Cortex of kidney (tissue), 1 donor: ENCODE measurements around the gene GABRG3.

Source experiments
- DNase-seq: peaks from one replicate; lab custom pipeline; 2025; lab: John Stamatoyannopoulos, UW

Gene GABRG3

GRCh38 chr15:27101982-27102381, 131.0 kb downstream of the GABRG3 start:
- no peak for DNase-seq

- DNase-seq, result no peak
Measured at GRCh38 chr15:27111323-27111722, 140.3 kb downstream of the GABRG3 start.

DNA sequence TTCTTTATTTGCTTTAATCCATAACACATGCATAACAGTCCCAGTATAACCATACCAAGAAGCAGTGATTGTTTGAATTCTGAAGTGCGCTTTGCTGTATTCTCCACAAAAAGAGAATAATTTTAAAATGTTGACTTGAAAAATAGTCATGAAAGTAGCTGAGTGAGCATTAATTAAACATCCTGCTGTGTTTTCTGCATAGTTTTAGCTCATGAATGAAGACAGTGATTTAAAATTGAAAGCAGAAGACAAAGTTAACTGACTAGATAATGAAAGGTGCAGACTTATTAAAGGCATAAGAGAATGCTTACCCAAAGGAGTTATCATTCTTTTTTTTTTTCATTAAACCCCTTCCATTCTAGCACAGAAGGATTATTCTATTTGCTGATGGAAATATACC, 143.5 kb downstream of the GABRG3 start:
- no peak for DNase-seq

GRCh38 chr15:27119695-27120266, 148.8 kb downstream of the GABRG3 start:
- no peak for DNase-seq

DNA sequence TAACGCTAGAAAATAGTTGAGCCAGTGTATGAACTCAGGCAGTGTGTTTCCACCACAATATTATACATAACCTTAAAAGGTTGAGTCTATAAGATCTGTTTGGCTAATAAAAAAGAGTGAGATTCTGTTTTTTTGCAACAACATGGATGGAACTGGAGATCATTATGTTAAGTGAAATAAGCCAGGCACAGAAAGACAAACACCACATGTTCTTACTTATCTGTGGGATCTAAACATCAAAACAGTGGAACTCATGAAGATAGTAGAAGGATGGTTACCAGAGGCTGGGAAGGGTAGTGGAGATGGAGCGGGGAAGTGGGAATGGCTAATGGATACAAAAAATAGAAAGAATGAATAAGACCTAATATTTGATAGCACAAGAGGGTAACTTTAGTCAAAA, 150.7 kb downstream of the GABRG3 start:
- no peak for DNase-seq

DNA sequence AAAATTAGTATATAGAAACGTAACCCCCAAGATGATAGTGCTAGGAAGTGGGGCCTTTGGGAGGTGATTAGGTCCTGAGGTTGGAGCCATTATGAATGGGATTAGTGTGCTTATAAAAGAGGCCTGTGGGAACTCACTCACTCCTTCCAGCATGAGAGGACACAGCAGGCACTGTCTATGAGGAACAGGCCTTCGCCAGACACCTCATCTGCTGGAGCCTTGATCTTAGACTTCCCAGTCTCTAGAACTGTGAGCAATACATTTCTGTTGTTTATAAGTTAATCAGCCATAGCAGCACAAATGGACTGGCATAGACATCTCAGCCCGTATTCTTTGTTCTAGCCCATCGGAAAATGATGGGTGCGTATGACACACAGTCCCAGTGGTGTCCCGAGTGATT, 152.3 kb downstream of the GABRG3 start:
- no peak for DNase-seq

DNA sequence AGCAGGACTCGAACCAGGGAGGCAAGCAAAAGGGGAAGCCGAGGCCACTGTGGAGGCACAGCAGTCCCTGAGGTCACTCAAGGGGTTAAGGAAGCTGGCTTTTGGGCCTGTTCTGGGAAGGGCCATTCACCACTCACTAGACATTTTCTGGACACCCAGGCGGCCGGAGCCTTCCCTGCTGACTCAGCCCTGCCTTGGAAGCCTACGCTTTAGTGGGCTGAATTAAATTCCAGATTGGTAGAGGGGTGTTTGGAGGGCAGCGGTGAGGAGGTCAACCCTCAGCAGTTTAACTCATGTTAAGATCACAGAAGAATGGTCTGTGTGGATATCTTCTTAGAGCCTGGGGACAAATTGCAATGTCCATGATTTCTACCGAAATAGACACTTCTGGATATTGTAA, 152.8 kb downstream of the GABRG3 start:
- no peak for DNase-seq

DNA sequence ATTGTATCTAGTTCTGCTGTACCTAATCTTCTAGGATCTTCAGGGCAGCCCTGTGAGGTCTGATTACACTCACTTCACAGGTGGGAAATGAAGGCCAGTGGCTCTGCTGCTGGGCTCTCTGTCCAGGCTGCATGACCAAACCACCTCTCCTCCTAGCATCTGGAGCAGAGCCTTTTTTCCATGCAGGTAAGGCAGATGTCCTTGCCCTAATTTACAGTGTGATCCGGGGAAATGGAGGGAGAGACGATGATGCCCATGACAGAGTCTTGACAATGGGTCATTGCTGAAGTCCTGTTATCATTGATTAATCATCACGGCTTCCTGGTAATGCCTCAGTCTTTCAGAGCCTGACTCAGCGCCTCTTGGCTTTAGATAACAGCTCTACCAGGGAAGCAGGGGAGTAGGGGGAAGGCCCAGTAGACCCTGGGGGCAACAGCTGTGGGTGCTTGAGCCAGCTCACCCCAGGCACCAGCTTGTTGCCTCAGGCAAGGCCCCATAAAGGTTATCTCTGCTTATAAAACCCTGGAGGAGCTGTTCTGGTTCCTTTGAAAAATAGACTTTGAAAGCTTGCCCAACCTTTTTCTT, 153.4 kb downstream of the GABRG3 start:
- DNase-seq, result no peak

GRCh38 chr15:27125185-27125584, 154.2 kb downstream of the GABRG3 start:
- no peak for DNase-seq

DNA sequence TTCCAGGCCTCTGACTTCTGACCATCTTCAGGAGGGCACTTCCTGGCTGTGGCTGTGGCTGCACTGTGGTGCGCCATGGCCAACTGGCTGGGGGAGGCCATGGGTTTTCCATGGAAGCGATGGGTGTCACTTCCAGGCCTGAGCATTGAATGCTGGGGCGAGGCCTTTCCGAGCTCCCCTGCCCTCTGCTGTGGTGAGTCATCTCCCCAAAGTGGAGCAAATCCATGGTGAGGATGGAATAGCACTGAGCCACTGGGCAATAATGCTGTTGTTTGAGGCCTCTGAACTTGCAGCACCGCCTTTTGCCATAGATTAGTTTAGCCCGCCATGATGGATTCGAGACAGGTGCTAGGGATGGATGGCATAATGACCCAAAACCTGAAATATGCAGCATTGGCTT, 155.5 kb downstream of the GABRG3 start:
- DNase-seq, result no peak

DNA sequence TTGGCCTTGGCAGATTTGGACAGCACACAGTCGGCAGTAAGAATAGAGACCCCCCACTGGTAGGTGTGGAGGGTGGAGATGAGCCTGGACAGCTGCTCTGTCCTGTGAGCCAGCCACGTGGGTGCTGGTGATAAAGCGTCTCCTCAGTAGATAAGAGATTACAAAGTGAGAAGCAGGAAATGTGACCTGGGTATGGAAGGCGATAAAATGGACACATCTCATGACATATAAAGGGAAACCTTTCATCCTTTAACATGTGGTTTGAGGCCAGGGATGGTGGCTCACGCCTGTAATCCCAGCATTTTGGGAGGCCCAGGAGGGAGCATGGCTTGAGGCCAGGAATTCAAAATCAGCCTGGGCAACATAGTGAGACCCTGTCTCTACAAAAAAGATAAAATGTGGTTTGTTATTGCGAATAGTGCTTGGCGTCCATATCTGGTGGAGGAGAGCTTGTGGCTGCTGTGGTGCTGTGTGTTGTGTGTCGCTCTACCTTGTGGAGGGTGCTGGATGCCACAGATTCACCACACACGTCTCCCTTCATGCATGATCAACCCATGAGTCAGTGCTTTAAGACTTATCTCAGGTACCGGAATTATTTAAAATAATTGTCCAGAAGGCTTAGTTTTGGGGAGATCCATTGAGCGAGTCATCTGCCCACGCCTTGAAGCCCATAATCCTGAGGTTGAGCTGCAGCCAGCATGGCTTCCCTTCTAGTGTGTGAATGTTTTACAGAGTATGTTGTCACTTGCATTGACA, 157.0 kb downstream of the GABRG3 start:
- no peak for DNase-seq

DNA sequence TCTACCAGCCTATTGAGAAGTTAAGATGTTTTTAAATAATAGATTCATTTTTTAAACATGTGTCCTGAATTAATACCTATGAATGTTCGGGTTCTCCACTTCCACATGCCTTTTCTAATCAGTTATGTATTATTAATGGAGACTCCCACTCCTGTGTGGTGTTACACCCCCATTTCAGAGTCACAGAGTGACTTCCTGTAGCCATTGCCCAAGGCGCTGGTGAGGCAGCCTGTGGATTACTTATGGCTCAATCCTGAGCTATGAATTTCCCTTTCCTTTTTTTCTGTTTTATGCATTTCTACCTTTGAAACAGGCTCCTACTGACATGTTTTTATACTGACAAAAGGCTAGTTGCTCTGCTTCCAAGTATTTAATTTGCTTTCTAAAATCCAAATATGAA, 162.3 kb downstream of the GABRG3 start:
- DNase-seq, result no peak

DNA sequence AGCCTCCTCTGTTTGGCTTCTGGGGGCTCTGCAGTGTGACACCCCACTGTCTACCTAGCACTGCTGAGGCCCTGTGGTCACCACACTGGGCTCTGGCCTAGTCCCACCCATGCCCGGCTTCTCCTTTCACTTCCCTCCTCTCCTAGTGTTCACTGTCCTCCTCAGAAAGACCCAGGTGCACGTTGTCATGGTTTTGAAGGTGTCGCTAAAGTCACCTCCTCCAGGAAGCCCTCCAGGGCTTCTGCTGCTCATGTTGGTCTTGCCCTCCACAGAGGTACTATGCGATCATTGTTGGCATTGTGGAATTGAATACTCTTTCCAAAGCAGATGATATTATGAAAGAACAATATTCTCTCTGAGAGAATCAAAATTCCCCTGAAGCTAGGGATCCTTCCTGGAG, 163.5 kb downstream of the GABRG3 start:
- DNase-seq, result no peak

DNA sequence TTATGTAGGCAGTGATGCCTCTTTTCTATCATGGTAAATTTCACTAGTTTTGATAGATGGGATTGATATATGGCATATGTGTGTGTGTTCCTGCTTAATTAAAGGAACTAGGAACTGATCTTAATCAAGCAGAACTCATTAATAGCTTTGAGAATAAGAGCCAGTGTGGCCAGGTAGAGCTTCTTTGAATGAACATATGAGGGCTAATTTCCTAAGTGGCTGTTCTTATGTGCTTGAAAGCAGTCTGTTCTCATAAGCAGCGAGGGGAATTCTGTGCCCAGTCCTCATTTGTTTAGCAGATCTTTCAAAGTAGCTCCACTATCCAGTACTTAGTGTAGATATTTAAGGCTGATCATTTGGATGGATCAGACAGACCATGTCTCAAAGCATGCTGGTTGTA, 164.2 kb downstream of the GABRG3 start:
- no peak for DNase-seq

GRCh38 chr15:27137127-27137526, 166.1 kb downstream of the GABRG3 start:
- DNase-seq, result no peak

GRCh38 chr15:27165590-27165989, 194.6 kb downstream of the GABRG3 start:
- DNase-seq, result no peak

- DNase-seq, result no peak
Measured at GRCh38 chr15:27166917-27167316, 195.9 kb downstream of the GABRG3 start.

GRCh38 chr15:27167738-27168137, 196.8 kb downstream of the GABRG3 start:
- DNase-seq, result no peak

DNA sequence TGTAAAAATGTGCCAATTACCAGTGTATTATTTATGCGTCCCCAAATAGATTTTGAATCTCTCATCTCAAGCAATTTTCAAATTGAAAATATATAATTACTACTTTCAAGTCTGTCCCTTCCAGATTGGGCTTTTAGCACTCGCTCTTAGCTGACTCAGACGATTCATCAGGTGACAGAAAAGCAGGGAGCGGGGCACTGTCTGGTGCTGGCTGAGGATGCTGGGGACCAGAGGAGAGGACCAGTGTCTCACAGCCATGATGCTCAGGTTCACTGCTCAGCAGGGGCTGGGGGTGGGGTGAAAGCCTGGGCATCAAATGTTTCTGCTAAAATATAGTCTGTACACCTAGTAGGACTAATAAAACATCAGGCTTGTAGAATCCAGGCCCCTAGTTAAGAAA, 199.9 kb downstream of the GABRG3 start:
- no peak for DNase-seq

GRCh38 chr15:27172821-27173220, 201.8 kb downstream of the GABRG3 start:
- DNase-seq, result no peak

DNA sequence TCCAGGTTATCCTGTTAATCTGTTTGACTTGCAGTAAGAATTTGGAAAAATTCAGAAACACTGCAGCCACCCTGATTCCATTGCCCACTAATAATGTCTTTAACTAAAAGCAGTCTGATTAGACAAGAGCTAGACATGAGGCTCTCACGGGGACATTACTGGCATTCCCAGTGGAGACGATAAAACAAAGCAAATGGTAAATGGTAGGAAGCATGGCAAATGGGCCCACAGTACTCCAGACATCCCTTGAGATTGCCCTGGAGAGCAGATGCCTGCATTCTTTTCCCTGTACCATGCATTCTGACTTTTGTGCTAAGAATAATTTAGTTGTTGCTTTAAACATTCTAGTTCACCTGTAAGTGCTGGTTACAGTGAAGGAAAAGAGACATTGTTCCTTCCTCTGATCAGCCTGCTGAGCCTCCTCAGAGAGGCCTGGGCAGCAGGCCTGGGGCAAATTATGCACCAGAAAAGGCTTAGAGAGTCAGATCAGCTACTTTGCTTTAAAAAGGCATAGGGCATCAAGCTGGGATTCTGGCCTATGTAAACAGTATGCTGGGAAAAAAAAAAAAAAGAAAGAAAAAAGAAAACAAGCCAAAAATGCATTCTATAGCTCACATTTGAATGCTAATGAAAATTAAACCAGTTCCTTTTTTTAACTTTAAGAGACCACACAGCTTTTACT, 204.6 kb downstream of the GABRG3 start:
- no peak for DNase-seq

GRCh38 chr15:27176785-27177406, 205.9 kb downstream of the GABRG3 start:
- DNase-seq, result no peak

- no peak for DNase-seq
Measured at GRCh38 chr15:27179789-27180188, 208.8 kb downstream of the GABRG3 start.
